ENCODE data around the gene GLIS1.

- TF ChIP-seq EZH2phosphoT487 (IDR thresholded peaks at IDR 0.05; ENCODE audit: borderline replicate concordance) = no peak
- TF ChIP-seq CTCF (IDR thresholded peaks at IDR 0.05 in 2 of 3, conservative IDR thresholded peaks at IDR 0.05 in 1 of 3; ENCODE audit: borderline replicate concordance in 1 of 3, insufficient read depth in 1 of 3, low read depth in 2 of 3, low read length in 2 of 3) = no peak
- no peak for TF ChIP-seq REST (IDR thresholded peaks at IDR 0.05; ENCODE audit: low read depth)
- TF ChIP-seq POLR2AphosphoS5 (IDR thresholded peaks at IDR 0.05; ENCODE audit: low read depth, low read length) = no peak
- no peak for TF ChIP-seq ELF1 (IDR thresholded peaks at IDR 0.05; ENCODE audit: borderline replicate concordance, low read depth)
- no peak for TF ChIP-seq POLR2A (IDR thresholded peaks at IDR 0.05; ENCODE audit: borderline replicate concordance, extremely low read depth, insufficient read depth, insufficient read length)
- no peak for TF ChIP-seq SRF (IDR thresholded peaks at IDR 0.05; ENCODE audit: low read depth)
Measured at GRCh38 chr1:53462193-53462592, 276.8 kb downstream of the GLIS1 start.
